GM18517 (cell line): ENCODE results near the gene NUTM2G.
"Not testable (repeated sequence)": the region's sequence is repeated elsewhere in the genome, so short reads cannot be mapped to it uniquely, and the experiment has no call there.

ENCODE experiments used
- ATAC-seq: cut with Tn5 transposase; IDR thresholded peaks from one replicate; pipeline ENCODE4 v1.9.1; 2021; ENCODE audit warnings: mild to moderate bottlenecking, moderate library complexity; ENCODE audit not compliant: unreplicated experiment

NUTM2G gene, protein sequence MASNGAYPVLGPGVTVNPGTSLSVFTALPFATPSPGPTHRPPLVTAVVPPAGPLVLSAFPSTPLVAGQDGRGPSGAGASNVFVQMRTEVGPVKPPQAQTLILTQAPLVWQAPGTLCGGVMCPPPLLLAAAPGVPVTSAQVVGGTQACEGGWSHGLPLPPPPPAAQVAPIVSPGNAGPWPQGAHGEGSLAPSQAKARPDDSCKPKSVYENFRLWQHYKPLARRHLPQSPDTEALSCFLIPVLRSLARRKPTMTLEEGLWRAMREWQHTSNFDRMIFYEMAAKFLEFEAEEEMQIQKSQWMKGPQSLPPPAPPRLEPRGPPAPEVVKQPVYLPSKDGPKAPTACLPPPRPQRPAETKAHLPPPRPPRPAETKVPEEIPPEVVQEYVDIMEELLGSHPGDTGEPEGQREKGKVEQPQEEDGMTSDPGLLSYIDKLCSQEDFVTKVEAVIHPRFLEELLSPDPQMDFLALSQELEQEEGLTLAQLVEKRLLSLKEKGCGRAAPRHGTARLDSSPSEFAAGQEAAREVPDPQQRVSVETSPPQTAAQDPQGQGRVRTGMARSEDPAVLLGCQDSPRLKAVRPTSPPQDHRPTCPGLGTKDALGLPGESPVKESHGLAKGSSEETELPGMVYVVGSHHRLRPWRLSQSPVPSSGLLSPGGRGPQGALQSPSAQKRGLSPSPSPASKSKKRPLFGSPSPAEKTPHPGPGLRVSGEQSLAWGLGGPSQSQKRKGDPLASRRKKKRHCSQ

GRCh38 chr9:96928543-96928942, at the start of gene NUTM2G:
Gene NUTM2G, plus strand, starts transcription at chr9:96928843. Its CDS starts 182 bp downstream, at chr9:96929025.
- ATAC-seq = not testable (repeated sequence)

DNA sequence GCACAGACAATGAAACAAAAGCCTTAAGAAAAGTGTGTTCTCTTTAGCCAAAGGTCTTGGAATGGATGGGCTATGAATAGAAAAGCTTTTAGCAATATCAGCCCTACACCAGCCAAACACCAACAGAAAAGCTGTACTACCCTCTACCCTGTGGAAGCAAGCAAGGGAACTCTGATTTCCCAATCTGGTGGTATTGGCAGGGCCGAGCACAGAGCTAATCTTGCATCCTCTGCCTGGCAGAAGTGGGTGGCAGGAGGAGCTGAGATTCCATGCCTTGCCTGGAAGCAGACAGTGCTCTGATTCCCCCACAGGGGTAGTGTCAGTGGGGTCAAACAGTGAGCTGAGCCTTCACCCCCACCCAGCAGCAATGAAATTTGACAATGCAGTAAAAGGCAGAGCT, 44.7 kb upstream of the NUTM2G start:
- ATAC-seq = no peak

DNA sequence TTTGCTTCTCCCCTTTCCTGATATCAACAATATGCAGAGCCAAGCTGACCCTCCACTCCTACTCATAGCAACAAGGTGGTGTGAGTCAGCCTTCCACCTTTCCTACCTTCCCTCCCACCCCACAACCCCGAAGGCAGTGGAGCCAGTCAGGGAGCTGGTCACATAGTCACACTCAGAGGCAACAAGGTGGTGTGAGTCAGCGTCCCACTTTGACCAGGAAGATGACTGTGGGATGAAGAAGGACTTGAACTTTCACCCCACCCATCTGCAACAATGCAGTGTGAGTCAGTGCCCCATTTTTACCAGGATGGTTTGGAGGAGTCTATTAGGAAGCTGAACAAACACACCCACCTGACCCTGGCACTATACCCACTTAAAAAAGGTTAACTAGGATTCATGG, 44.2 kb upstream of the NUTM2G start:
- ATAC-seq = no peak

GRCh38 chr9:96885424-96885823, 43.2 kb upstream of the NUTM2G start:
- no peak for ATAC-seq

DNA sequence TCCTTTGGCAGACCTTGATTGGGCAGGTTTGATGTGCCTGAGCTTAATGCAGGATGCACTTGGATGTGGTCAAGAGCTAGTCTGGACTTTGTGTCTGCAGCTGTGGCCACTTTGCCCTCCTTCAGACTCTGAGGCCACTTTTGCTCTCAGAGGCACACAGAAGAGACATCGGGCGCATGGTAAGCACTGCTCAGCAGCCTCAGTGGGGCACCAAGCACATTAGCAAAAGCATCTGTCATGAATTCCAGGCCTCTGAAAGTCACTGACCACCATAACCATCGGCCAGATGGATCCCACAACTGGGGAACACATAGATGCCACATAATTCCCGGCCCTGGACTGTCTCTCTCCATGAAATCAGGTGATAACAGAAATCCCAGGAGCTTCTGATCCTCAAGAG, 40.1 kb upstream of the NUTM2G start:
- ATAC-seq = no peak

DNA sequence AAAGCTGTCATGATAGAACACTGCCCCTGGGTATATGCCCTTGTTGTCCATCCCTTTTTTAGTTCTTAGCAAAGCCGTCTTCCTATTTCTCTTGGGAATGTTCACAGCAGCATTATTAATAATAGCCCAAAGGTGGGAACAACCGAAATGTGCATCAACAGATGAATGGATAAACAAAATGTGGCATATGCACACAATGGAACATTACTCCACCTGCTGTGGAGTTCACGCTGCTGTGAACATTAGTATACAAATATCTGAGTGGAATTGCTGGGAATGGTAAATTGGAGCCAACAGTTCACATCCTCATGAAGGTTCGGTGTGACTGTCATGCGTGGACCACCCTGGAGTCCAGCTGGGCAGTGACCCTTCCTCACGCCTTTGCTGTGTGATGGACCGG, 36.5 kb upstream of the NUTM2G start:
- no peak for ATAC-seq

- not testable (repeated sequence) for ATAC-seq
Measured at GRCh38 chr9:96900010-96900409, 28.6 kb upstream of the NUTM2G start.

- not testable (repeated sequence) for ATAC-seq
Measured at GRCh38 chr9:96904947-96905722, 23.5 kb upstream of the NUTM2G start.

GRCh38 chr9:96908479-96908878, 20.2 kb upstream of the NUTM2G start:
- not testable (repeated sequence) for ATAC-seq

GRCh38 chr9:96915539-96915938, 13.1 kb upstream of the NUTM2G start:
- ATAC-seq = not testable (repeated sequence)

DNA sequence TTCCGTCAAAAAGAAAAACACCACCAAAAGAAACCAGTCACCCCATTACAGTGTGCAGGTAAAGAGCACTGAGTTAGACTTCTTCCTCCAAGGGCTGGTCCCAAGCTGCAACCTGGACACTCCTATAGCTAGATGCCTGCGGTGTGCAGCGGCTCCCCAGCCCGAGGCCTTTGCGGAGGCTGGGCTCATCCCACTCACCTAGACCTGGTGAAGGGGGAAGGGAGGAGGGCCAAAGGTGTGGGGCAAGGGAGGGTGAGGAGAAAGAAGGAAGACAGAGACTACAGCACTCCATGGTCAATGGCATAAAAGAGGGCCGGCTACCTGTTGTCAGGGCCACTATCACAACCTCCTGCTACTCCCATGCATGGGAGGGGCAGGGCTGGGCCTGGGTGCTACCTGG, 12.1 kb upstream of the NUTM2G start:
- not testable (repeated sequence) for ATAC-seq

GRCh38 chr9:96918550-96918949, 10.1 kb upstream of the NUTM2G start:
- ATAC-seq = not testable (repeated sequence)

- ATAC-seq = not testable (repeated sequence)
Measured at GRCh38 chr9:96920803-96921202, 7.8 kb upstream of the NUTM2G start.

- not testable (repeated sequence) for ATAC-seq
Measured at GRCh38 chr9:96925587-96925986, 3.1 kb upstream of the NUTM2G start.

DNA sequence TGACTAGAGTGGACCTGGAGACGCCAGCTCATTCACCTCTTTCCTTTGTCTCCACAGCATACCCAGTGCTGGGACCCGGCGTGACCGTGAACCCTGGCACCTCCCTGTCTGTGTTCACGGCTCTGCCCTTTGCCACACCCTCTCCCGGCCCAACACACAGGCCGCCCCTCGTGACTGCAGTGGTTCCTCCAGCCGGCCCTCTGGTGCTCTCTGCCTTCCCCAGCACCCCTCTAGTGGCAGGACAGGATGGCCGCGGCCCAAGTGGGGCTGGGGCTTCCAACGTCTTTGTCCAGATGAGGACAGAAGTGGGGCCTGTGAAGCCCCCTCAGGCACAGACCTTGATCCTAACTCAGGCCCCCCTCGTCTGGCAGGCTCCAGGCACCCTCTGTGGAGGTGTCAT, 3.0 kb downstream of the NUTM2G start:
- not testable (repeated sequence) for ATAC-seq

DNA sequence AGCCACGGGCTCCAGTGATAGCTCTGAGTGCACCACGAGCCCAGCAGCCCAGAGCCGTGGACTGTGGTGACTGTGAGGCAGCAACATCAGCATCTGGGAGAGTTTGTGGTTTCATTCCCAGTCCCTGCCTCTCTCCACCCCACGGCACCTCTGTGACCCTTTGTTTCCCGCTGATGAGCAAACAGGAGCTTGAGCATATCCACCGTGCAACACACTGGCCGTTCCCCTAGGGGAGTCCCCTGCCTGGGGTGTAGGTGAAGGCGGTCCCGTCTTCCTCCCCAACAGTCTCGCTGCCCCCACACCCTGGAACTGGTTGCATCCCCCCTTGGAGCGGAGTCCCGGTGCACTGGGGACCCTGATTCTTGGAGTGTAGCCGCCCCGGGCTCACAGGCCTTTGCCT, 5.5 kb downstream of the NUTM2G start:
- ATAC-seq = not testable (repeated sequence)

- ATAC-seq = not testable (repeated sequence)
Measured at GRCh38 chr9:96934706-96935105, 6.1 kb downstream of the NUTM2G start.

GRCh38 chr9:96935401-96935800, 6.8 kb downstream of the NUTM2G start:
- not testable (repeated sequence) for ATAC-seq

DNA sequence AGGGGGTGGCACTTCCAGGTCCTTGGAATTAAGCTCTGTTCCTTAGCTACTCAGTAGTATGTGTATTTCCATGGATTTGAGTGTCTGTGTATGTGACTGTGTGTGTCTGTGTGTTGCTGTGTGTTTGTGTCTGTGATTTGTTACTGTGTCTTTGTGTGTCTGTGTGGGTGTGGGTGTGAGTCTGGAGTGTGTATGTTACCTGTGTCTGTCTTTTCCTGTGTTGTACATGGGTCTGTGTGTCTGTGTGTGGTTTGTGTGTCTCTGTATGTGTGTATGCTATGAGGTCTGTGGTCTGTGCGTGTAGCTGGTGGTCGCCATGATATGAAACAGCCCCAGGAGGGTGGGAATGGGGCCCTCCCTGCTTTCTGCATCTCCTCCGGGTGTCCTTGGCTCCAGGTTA, 8.8 kb downstream of the NUTM2G start:
- not testable (repeated sequence) for ATAC-seq

DNA sequence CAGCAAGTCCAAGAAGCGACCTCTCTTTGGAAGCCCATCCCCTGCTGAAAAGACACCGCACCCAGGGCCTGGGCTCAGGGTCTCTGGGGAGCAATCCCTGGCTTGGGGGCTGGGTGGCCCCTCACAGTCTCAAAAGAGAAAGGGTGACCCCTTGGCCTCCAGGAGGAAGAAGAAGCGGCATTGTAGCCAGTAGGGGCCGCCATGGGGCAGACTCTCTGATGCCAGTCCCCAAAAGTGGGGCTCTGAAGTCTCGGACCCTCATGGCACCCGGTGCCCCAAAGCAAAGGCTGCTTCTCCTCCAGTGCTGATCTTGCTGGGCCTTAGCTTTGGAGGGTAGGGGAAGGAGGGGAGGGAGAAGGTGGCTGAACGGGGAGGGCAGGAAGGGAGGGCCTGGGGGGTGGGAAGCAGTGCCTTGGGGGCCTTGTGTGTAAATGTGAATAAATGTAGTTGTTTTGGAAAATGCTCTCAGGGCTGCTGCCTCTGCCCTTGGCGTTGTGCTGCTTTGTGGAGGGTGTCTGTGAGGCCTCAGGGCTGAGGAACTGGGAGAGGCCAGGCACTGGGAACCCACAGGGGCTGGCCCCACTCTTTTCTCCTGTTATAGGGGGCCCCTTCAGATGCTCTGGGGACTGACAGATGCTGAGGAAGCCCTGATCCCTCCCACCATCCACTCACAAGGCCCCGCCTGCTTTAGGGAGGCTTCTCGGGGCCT, 10.5 kb downstream of the NUTM2G start:
- not testable (repeated sequence) for ATAC-seq

DNA sequence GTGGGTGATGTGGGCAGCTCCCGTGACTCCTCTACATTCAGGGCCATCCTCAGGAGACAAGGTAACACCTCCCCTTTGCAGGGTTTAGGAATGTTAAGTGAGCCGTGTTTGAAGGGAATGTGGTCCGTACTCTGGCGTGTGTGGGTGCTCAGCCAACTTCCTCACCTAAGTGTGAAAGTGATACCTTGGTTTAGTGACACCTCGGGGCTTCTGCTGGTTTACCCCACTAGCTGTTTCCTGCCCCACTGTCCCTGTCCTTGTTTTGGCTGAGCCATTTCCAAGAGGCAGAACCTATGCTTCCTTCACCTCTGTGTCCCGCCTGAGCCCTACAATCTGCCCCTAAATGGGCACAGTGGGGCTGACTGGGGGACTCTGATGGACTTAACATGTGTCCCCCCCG, 12.3 kb downstream of the NUTM2G start:
- not testable (repeated sequence) for ATAC-seq
